ENCODE measurements around the gene ILF3. TPM values are rescaled to one million over a fixed set of nuclear protein-coding genes. Genes with fewer than 3 reads are reported as not detected.
A peak's percentile ranks its signal among the peaks of the same experiment; 100 is the strongest.
"Not testable (repeated sequence)": the region's sequence is repeated elsewhere in the genome, so short reads cannot be mapped to it uniquely, and the experiment has no call there.

Gene ILF3
- polyA plus RNA-seq, 3 donors from 2014 or later: 33.7 to 107 (median 52.2) TPM

DNA sequence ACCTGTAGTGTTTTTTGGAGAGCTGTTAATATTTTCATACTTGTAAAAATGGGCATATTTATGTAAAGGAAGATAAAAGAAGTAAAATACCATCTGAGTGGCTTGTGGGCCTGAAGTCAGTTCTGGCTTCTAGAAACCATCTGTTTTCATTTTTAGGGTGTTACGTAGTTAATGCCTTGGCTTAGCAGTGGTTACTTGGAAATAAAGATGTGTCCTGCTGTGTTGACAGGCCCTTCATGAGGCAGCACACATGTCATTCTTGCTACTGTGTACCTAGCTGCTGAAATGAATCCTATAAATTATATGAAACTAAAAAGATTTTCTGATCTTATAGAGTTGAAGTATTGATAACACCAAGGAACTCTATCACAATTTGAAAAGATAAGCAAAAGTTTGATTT, 16.0 kb downstream of the ILF3 start:
- no peak for DNase-seq
- Mint-ChIP-seq H3K4me3 (no peak overlapping the region), H3K27me3 (ENCODE audit: low read depth in 3 of 3) (peaks cover 2 to 24% (median 5%) of the 10 kb centered on the region in 3 donors), H3K36me3 (peaks cover 3 to 13% (median 5%) of the 10 kb centered on the region in 3 donors), H3K27ac (peak overlapping the region in 1 of 6 donors; percentile 66), H3K9me3 (no peaks in the 10 kb centered on the region), H3K4me1 (peaks cover 37 to 44% of the 10 kb centered on the region in 2 donors)

DNA sequence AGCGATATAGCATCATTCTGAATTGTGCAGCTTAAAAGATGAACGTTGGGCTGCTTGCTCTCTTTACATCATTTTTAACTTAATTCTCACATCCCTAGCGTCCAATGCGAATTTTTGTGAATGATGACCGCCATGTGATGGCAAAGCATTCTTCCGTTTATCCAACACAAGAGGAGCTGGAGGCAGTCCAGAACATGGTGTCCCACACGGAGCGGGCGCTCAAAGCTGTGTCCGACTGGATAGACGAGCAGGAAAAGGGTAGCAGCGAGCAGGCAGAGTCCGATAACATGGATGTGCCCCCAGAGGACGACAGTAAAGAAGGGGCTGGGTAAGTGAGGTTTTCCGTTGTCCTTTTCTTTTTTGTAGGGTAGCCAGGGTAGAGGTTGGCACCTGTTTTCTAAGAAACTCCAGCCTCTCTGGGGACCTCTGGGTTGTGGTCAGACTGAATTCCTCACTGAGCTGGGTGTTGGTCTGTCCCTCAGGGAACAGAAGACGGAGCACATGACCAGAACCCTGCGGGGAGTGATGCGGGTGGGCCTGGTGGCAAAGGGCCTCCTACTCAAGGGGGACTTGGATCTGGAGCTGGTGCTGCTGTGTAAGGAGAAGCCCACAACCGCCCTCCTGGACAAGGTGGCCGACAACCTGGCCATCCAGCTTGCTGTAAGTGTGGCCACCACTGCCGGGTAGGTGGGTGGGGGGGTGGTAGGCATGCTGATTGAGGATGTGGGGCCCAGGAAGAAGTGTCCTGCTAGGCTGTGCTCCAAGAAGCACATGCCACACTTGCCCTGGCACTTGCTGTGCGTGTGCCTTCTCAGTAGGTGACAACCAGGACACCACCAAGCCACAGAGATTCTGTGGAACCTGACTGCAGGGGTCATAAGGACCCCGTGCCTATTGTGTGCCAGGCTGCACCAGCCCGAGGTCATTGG, 17.0 kb downstream of the ILF3 start:
- H3K36me3 Mint-ChIP-seq: peaks cover 5 to 13% (median 8%) of the 10 kb centered on the region in 3 donors
- H3K4me3 Mint-ChIP-seq: no peak overlapping the region

DNA sequence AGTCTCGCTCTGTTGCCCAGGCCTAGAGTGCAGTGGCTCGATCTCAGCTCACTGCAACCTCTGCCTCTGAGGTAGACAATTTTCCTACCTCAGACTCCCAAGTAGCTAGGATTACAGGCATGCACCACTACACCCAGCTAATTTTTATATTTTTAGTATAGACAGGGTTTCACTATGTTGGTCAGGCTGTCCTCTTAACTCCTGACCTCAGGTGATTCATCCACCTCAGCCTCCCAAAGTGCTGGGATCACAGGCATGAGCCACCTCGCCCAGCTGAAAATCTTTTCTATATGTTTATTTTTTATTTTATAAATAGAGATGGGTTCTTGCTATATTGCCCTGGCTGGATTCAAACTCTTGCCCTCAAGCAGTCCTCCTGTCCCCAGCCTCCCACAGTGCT, 17.8 kb downstream of the ILF3 start:
- H3K27me3 Mint-ChIP-seq (ENCODE audit: low read depth in 3 of 3): peaks cover 2 to 21% (median 5%) of the 10 kb centered on the region in 3 donors
- H3K27ac Mint-ChIP-seq, H3K4me3 Mint-ChIP-seq, H3K9me3 Mint-ChIP-seq, DNase-seq: not testable (repeated sequence)
- peaks cover 8 to 16% (median 10%) of the 10 kb centered on the region in 3 donors for H3K36me3 Mint-ChIP-seq
- H3K4me1 Mint-ChIP-seq: peaks cover 29 to 35% of the 10 kb centered on the region in 2 donors

More for the DNA sequence above, 17.0 kb downstream of the ILF3 start:
- Mint-ChIP-seq H3K27me3 (ENCODE audit: low read depth in 3 of 3) (peaks cover 2 to 24% (median 5%) of the 10 kb centered on the region in 3 donors), H3K27ac (peak overlapping the region in 2 of 6 donors; percentile 46 to 66), H3K9me3 (no peaks in the 10 kb centered on the region), H3K4me1 (peaks cover 36 to 40% of the 10 kb centered on the region in 2 donors)
- DNase-seq: no peak

DNA sequence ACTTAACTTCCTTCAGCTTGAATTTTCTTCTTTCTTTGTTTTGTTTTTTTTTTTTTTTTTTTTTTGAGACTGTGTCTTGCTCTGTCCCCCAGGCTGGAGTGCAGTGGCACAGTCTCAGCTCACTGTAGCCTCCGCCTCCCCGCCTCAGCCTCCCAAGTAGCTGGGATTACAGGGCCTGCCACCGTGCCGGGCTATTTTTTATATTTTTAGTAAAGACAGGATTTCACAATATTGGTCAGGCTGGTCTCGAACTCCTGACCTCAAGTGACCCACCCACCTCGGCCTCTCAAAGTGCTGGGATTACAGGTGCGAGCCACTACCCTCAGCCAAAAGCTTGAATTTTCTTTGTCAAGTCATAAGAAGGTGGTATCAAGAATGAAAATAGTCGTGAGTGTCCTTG, 21.1 kb downstream of the ILF3 start:
- H3K9me3 Mint-ChIP-seq, H3K27ac Mint-ChIP-seq, H3K4me3 Mint-ChIP-seq, DNase-seq: not testable (repeated sequence)
- Mint-ChIP-seq H3K27me3 (ENCODE audit: low read depth in 3 of 3) (peaks cover 0 to 15% (median 2%) of the 10 kb centered on the region in 3 donors), H3K4me1 (peaks cover 6 to 11% of the 10 kb centered on the region in 2 donors), H3K36me3 (peaks cover 9 to 34% (median 12%) of the 10 kb centered on the region in 3 donors)

DNA sequence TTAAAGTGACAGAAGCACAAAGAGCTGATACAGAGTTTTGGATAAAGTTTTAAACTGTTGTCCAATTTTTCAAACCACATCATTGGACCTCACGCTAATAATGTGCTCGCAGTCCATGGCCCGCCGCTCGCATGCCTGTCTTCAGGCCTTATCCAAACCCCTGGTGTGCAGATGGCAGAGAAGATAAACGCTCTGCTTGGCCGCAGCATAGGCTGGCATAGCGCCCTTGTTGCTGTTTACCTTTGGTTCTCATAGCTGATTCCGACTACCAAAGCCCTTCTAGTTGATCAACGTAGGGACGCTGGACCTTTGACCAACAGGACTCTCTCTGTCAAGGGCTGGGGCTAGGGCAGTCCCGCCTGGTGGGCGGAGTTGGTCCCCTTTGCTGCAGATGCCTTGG, 23.6 kb downstream of the ILF3 start:
- Mint-ChIP-seq H3K4me1 (peaks cover 0 to 1% of the 10 kb centered on the region in 2 donors), H3K27ac (no peak overlapping the region), H3K36me3 (peaks cover 9 to 39% (median 12%) of the 10 kb centered on the region in 3 donors), H3K4me3 (no peak overlapping the region), H3K27me3 (ENCODE audit: low read depth in 3 of 3) (peaks cover 3 to 16% (median 5%) of the 10 kb centered on the region in 3 donors), H3K9me3 (no peaks in the 10 kb centered on the region)
- no peak for DNase-seq

DNA sequence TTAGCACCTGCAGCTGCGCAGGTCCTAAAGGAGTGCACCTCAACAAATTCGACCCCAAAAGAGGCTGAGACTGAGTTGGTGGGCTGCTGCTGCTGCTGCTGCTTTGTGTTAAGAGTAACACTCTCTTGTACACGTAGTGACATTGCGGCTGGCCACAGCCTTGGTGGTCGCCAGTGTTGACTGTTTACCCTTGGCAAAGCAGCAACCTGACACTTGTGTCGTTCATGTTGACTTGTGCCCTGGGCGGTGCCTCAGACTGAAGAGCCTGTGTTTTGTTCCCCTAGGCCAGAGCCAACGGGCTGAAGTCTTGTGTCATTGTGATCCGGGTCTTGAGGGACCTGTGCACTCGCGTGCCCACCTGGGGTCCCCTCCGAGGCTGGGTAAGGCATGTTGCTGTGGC, 24.7 kb downstream of the ILF3 start:
- no peak overlapping the region for H3K4me3 Mint-ChIP-seq
- peaks cover 0 to 1% of the 10 kb centered on the region in 2 donors for H3K4me1 Mint-ChIP-seq
- no peak for DNase-seq
- peaks cover 3 to 10% (median 4%) of the 10 kb centered on the region in 3 donors for H3K27me3 Mint-ChIP-seq (ENCODE audit: low read depth in 3 of 3)
- H3K9me3 Mint-ChIP-seq: no peaks in the 10 kb centered on the region
- H3K36me3 Mint-ChIP-seq: peaks cover 9 to 36% (median 9%) of the 10 kb centered on the region in 3 donors
- H3K27ac Mint-ChIP-seq: no peak overlapping the region

DNA sequence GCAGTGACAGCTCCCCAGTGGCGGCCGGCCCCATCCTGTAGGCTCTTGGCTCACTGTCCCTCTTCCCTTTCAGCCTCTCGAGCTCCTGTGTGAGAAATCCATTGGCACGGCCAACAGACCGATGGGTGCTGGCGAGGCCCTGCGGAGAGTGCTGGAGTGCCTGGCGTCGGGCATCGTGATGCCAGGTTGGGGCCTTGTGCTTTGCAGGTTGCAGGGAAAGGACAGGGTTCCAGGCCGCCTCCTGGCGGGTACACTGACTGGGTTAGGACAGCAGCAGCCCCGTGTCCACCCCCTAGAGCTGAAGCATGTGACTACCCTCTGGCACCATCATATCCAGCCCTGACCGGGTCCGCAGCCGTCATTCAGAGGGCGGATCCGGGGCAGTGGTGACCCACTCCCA, 25.6 kb downstream of the ILF3 start:
- Mint-ChIP-seq H3K27ac (no peak overlapping the region), H3K4me3 (no peak overlapping the region), H3K4me1 (peaks cover 0 to 1% of the 10 kb centered on the region in 2 donors), H3K27me3 (ENCODE audit: low read depth in 3 of 3) (peaks cover 3 to 7% (median 4%) of the 10 kb centered on the region in 3 donors), H3K36me3 (peaks cover 7 to 38% (median 13%) of the 10 kb centered on the region in 3 donors), H3K9me3 (no peaks in the 10 kb centered on the region)
- DNase-seq: no peak

DNA sequence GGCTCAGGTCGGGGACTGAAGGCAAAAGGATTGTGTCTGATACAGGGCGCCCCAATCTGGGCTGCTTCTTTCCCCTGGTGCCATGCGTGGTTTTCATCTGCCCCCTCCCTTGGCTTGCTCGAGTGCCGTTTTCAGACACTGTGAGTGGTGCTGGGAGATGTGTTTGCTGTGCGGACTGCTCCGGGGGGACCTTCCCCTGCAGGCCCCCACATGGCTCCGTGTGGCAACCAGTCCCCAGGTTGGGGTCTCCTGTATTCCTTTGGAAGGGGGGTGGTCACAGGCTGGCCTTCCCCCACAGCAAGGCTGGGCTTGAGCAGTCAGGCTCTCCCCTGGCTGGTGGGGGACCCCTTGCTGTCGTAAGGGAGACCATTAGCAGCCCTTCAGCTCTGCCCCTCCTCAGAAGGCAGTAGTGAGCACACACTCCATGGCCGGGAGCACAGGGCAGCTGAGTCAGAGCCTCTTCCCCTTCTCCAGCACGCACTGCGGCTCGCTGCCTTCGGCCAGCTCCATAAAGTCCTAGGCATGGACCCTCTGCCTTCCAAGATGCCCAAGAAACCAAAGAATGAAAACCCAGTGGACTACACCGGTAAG, 26.5 kb downstream of the ILF3 start:
- Mint-ChIP-seq H3K27ac (no peak overlapping the region), H3K27me3 (ENCODE audit: low read depth in 3 of 3) (peaks cover 3 to 9% (median 4%) of the 10 kb centered on the region in 3 donors), H3K9me3 (no peaks in the 10 kb centered on the region), H3K36me3 (peaks cover 4 to 40% (median 12%) of the 10 kb centered on the region in 3 donors), H3K4me1 (no peaks in the 10 kb centered on the region), H3K4me3 (no peak overlapping the region)
- no peak for DNase-seq

DNA sequence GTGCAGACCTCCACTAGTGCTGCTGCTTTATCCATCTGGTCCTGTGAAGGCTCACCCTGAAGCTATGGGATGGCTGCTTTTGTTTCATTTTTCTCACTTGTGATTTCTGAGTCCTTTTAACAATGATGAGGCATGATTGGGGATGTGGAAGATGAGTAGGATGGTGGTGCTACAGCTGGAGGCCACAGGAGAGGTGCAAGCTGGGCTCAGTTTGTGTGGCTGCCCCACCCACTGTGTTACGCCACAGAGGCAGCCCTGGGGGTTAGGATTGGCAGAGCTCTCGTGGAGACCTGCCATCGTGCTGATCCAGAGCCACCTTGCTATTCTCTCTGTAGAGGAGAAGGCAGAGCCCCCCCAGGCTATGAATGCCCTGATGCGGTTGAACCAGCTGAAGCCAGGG, 27.5 kb downstream of the ILF3 start:
- H3K9me3 Mint-ChIP-seq: no peaks in the 10 kb centered on the region
- no peak overlapping the region for H3K4me3 Mint-ChIP-seq
- H3K36me3 Mint-ChIP-seq: peaks cover 4 to 40% (median 9%) of the 10 kb centered on the region in 3 donors
- no peaks in the 10 kb centered on the region for H3K4me1 Mint-ChIP-seq
- DNase-seq: no peak
- peaks cover 3 to 9% (median 4%) of the 10 kb centered on the region in 3 donors for H3K27me3 Mint-ChIP-seq (ENCODE audit: low read depth in 3 of 3)
- peak overlapping the region in 2 of 6 donors; percentile 23 to 24 for H3K27ac Mint-ChIP-seq

DNA sequence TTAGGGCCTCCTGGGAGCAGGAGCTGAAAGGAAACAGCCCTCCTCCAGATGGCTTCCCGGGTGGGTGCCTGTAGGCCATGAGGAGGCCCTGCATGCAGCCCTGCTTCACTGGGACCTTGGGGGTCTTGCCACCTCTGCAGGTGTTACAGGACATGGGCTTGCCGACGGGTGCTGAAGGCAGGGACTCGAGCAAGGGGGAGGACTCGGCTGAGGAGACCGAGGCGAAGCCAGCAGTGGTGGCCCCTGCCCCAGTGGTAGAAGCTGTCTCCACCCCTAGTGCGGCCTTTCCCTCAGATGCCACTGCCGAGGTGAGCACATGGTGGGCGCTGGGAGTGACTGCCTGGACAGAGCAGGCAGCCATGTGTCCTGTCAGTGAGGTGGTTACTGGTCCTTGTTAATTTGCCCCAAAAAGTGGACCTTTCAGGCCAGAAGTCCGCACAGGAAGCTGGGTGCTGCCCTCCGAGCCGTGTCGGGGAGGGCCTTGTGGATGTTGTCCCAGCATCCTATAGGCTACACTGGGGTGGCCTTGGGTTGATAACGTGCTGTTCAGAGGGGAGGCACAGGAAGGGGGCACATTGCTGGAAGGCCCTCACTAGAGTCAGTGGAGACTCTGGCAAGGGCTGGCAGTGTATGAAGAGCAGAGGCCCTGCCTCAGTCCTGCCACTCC, 28.4 kb downstream of the ILF3 start:
- Mint-ChIP-seq H3K4me1 (no peaks in the 10 kb centered on the region), H3K4me3 (no peak overlapping the region), H3K27ac (no peak overlapping the region), H3K9me3 (no peaks in the 10 kb centered on the region), H3K27me3 (ENCODE audit: low read depth in 3 of 3) (peaks cover 3 to 8% (median 4%) of the 10 kb centered on the region in 3 donors), H3K36me3 (peaks cover 0 to 34% (median 4%) of the 10 kb centered on the region in 3 donors)
- no peak for DNase-seq

DNA sequence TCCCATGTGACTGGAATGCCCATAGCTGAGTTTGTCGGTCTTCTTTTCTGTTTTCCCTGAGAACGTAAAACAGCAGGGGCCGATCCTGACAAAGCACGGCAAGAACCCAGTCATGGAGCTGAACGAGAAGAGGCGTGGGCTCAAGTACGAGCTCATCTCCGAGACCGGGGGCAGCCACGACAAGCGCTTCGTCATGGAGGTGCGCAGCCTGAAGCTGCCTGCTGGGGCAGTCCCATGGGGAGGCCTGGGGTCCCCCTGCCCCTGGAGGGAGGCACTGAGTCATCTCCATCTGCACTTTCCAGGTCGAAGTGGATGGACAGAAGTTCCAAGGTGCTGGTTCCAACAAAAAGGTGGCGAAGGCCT, 28.9 kb downstream of the ILF3 start:
- no peak for DNase-seq
- Mint-ChIP-seq H3K4me1 (no peaks in the 10 kb centered on the region), H3K27me3 (ENCODE audit: low read depth in 3 of 3) (peaks cover 3 to 7% (median 4%) of the 10 kb centered on the region in 3 donors), H3K9me3 (no peaks in the 10 kb centered on the region), H3K36me3 (peaks cover 0 to 29% (median 4%) of the 10 kb centered on the region in 3 donors), H3K27ac (no peak overlapping the region), H3K4me3 (no peak overlapping the region)

DNA sequence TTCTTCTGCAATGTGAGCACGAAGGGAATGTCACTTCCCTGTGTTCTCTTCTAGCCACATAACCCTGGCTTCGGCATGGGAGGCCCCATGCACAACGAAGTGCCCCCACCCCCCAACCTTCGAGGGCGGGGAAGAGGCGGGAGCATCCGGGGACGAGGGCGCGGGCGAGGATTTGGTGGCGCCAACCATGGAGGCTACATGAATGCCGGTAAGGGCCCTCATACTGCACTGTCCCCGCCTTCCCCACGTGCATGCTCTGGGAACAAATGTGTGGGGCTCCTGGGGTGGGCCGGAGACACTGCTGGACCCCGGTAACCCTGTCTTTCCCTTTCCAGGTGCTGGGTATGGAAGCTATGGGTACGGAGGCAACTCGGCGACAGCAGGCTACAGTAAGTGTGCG, 29.4 kb downstream of the ILF3 start:
- H3K27me3 Mint-ChIP-seq (ENCODE audit: low read depth in 3 of 3): peaks cover 3 to 7% (median 4%) of the 10 kb centered on the region in 3 donors
- H3K4me1 Mint-ChIP-seq: no peaks in the 10 kb centered on the region
- H3K4me3 Mint-ChIP-seq: no peak overlapping the region
- peaks cover 0 to 24% (median 4%) of the 10 kb centered on the region in 3 donors for H3K36me3 Mint-ChIP-seq
- DNase-seq: no peak
- no peaks in the 10 kb centered on the region for H3K9me3 Mint-ChIP-seq
- no peak overlapping the region for H3K27ac Mint-ChIP-seq

DNA sequence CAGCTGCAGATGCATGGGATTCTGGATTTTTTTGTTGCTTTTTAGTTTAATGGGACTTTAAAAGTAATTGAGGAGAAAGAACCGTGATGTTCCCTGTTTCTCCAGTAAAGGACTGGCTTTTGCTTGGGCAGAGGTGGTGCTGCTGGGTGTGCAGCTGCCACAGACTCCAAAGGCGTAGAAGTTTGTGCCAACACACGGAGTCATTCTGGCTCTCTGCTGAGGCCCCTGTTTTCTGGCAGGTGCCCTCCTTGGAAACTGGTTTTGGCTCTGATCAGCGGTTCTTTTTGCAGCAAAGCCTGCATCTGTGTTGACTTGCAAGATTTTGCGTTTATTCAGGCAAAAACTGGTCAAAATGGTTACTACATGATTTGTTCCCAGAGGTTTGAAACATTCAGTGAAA, 31.1 kb downstream of the ILF3 start:
- H3K36me3 Mint-ChIP-seq: peaks cover 3 to 29% (median 4%) of the 10 kb centered on the region in 3 donors
- H3K27me3 Mint-ChIP-seq (ENCODE audit: low read depth in 3 of 3): peaks cover 3 to 7% (median 7%) of the 10 kb centered on the region in 3 donors
- H3K4me1 Mint-ChIP-seq: no peaks in the 10 kb centered on the region
- H3K4me3 Mint-ChIP-seq: no peak overlapping the region
- DNase-seq: no peak
- no peak overlapping the region for H3K27ac Mint-ChIP-seq
- no peaks in the 10 kb centered on the region for H3K9me3 Mint-ChIP-seq

Data from immature natural killer cell (primary cell).